ENCODE results near the gene NEK1.

Gene NEK1

GRCh38 chr4:169611991-169612870 lies at the start of gene NEK1:
Gene NEK1 (minus strand): TSS chr4:169612583. CDS start chr4:169602630, 9,953 bp downstream.
- DNase-seq (ENCODE audit: low spot score) = peak; percentile 89

- no peak for DNase-seq (ENCODE audit: low spot score)
These were observed 49.4 kb upstream of the NEK1 start for GRCh38 chr4:169661761-169662160.

GRCh38 chr4:169660929-169661328 lies 48.5 kb upstream of the NEK1 start:
- DNase-seq (ENCODE audit: low spot score) = no peak

- peak; percentile 99 for DNase-seq (ENCODE audit: low spot score)
These were observed 47.6 kb upstream of the NEK1 start for GRCh38 chr4:169659716-169660670.

- DNase-seq (ENCODE audit: low spot score) = no peak
These were observed 46.8 kb upstream of the NEK1 start for GRCh38 chr4:169658975-169659715.

- no peak for DNase-seq (ENCODE audit: low spot score)
These were observed 45.8 kb upstream of the NEK1 start for GRCh38 chr4:169658196-169658595.

GRCh38 chr4:169657470-169658107 lies 45.2 kb upstream of the NEK1 start:
- DNase-seq (ENCODE audit: low spot score) = no peak

GRCh38 chr4:169655401-169655800 lies 43.0 kb upstream of the NEK1 start:
- DNase-seq (ENCODE audit: low spot score) = no peak

GRCh38 chr4:169652535-169652934 lies 40.2 kb upstream of the NEK1 start:
- DNase-seq (ENCODE audit: low spot score) = no peak

GRCh38 chr4:169650227-169650936 lies 38.0 kb upstream of the NEK1 start:
- DNase-seq (ENCODE audit: low spot score) = no peak

- DNase-seq (ENCODE audit: low spot score) = no peak
These were observed 37.3 kb upstream of the NEK1 start for GRCh38 chr4:169649545-169650226.

GRCh38 chr4:169645627-169646026 lies 33.2 kb upstream of the NEK1 start:
- no peak for DNase-seq (ENCODE audit: low spot score)

GRCh38 chr4:169644802-169645201 lies 32.4 kb upstream of the NEK1 start:
- DNase-seq (ENCODE audit: low spot score) = no peak

GRCh38 chr4:169640261-169640870 lies 28.0 kb upstream of the NEK1 start:
- DNase-seq (ENCODE audit: low spot score) = no peak

- DNase-seq (ENCODE audit: low spot score) = no peak
These were observed 22.6 kb upstream of the NEK1 start for GRCh38 chr4:169634975-169635374.

GRCh38 chr4:169632896-169633295 lies 20.5 kb upstream of the NEK1 start:
- no peak for DNase-seq (ENCODE audit: low spot score)

GRCh38 chr4:169630069-169630468 lies 17.7 kb upstream of the NEK1 start:
- no peak for DNase-seq (ENCODE audit: low spot score)

GRCh38 chr4:169628579-169628978 lies 16.2 kb upstream of the NEK1 start:
- DNase-seq (ENCODE audit: low spot score) = no peak

GRCh38 chr4:169627307-169627706 lies 14.9 kb upstream of the NEK1 start:
- DNase-seq (ENCODE audit: low spot score) = no peak
